ENCODE measurements around the gene ZNF304. TPM values are rescaled to one million over a fixed set of nuclear protein-coding genes. Genes with fewer than 3 reads are reported as not detected.

Gene ZNF304
- polyA plus RNA-seq, 3 donors, result 0.96 to 2.9 (median 1.0) TPM

DNA sequence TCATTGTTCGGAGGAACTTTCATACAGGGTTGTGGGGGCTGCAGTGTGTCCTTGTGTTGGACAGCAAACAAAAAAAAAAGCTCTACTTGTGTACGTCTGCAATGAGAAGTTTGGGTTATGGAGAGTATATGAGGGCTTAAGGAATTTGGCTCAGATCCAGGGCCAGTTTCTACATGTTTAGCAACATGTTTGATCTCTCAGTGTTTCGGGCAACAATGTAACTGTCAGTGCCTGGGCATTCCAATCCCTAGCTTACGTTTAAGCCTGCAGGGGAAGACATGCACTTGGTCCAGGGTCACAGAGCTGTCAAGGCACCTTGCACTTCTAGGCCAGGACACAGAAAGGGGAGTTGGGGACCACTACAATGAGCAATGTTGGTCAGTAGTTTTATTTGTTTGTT, 16.9 kb upstream of the ZNF304 start:
- Histone ChIP-seq H3K27ac (ENCODE audit: low read depth in 1 of 2, low read length in 2 of 2) (no peak overlapping the region), H3K4me1 (ENCODE audit: control insufficient read depth in 1 of 2, insufficient read depth in 2 of 2, low read length in 2 of 2) (no peaks in the 10 kb centered on the region), H4K20me1 (ENCODE audit: insufficient read depth, low read length) (no peaks in the 10 kb centered on the region), H3K9ac (ENCODE audit: insufficient read depth, low read length, poor library complexity, severe bottlenecking) (no peak overlapping the region), H3K79me2 (ENCODE audit: insufficient read depth, low read length) (no peaks in the 10 kb centered on the region), H3K4me3 (replicated peaks in 1 of 3; ENCODE audit: low read depth in 2 of 3, low read length in 3 of 3) (no peak overlapping the region), H3K9me3 (replicated peaks in 1 of 2; ENCODE audit: control insufficient read depth in 1 of 2, insufficient read depth in 1 of 2, low read length in 2 of 2) (peaks cover 16 to 23% of the 10 kb centered on the region in 2 donors), H3K27me3 (ENCODE audit: control insufficient read depth in 2 of 2, insufficient read depth in 2 of 2, low read length in 2 of 2) (no peaks in the 10 kb centered on the region), H2AFZ (ENCODE audit: insufficient read depth, low read depth, low read length, poor library complexity, severe bottlenecking) (no peak overlapping the region), H3K4me2 (replicated peaks; ENCODE audit: extremely low read depth, low read length, poor library complexity, severe bottlenecking) (no peak overlapping the region), H3K36me3 (replicated peaks in 1 of 2; ENCODE audit: control insufficient read depth in 1 of 2, insufficient read depth in 2 of 2, low read length in 2 of 2) (peaks cover 0 to 12% of the 10 kb centered on the region in 2 donors)
- Mint-ChIP-seq H3K27ac (no peak overlapping the region), H3K27me3 (ENCODE audit: low read depth in 3 of 3) (peaks cover 0 to 2% (median 0%) of the 10 kb centered on the region in 3 donors), H3K4me3 (no peak overlapping the region), H3K4me1 (no peaks in the 10 kb centered on the region), H3K36me3 (peaks cover 4 to 11% of the 10 kb centered on the region in 2 donors), H3K9me3 (peaks cover 6 to 55% (median 36%) of the 10 kb centered on the region in 7 donors)
- 91% methylated on average over 4 of the region's 4 CpGs for WGBS (ENCODE audit: insufficient coverage)
- intact Hi-C loops (cut with micrococcal nuclease), result no loop called here
- no peak for TF ChIP-seq CTCF (IDR thresholded peaks at IDR 0.05)
- no peak for DNase-seq

GRCh38 chr19:57338877-57339276, 12.2 kb upstream of the ZNF304 start:
- H2AFZ ChIP-seq (ENCODE audit: insufficient read depth, low read depth, low read length, poor library complexity, severe bottlenecking), result no peak overlapping the region
- TF ChIP-seq CTCF (IDR thresholded peaks at IDR 0.05), result no peak
- H4K20me1 ChIP-seq (ENCODE audit: insufficient read depth, low read length), result no peaks in the 10 kb centered on the region
- no peaks in the 10 kb centered on the region for H3K4me1 ChIP-seq (ENCODE audit: control insufficient read depth in 1 of 2, insufficient read depth in 2 of 2, low read length in 2 of 2)
- intact Hi-C loops (cut with micrococcal nuclease), result no loop called here
- Mint-ChIP-seq H3K36me3 (peaks cover 0 to 5% of the 10 kb centered on the region in 2 donors), H3K4me3 (no peak overlapping the region), H3K9me3 (peaks cover 5 to 39% (median 21%) of the 10 kb centered on the region in 7 donors), H3K27me3 (ENCODE audit: low read depth in 3 of 3) (peaks cover 0 to 3% (median 2%) of the 10 kb centered on the region in 3 donors), H3K27ac (no peak overlapping the region), H3K4me1 (no peaks in the 10 kb centered on the region)
- H3K27me3 ChIP-seq (ENCODE audit: control insufficient read depth in 2 of 2, insufficient read depth in 2 of 2, low read length in 2 of 2), result peaks cover 3 to 6% of the 10 kb centered on the region in 2 donors
- H3K4me3 ChIP-seq (replicated peaks in 1 of 3; ENCODE audit: low read depth in 2 of 3, low read length in 3 of 3), result no peak overlapping the region
- H3K79me2 ChIP-seq (ENCODE audit: insufficient read depth, low read length), result no peaks in the 10 kb centered on the region
- H3K4me2 ChIP-seq (replicated peaks; ENCODE audit: extremely low read depth, low read length, poor library complexity, severe bottlenecking), result no peak overlapping the region
- no peak for DNase-seq
- no peak overlapping the region for H3K27ac ChIP-seq (ENCODE audit: low read depth in 1 of 2, low read length in 2 of 2)
- no peaks in the 10 kb centered on the region for H3K36me3 ChIP-seq (replicated peaks in 1 of 2; ENCODE audit: control insufficient read depth in 1 of 2, insufficient read depth in 2 of 2, low read length in 2 of 2)
- no peak overlapping the region for H3K9ac ChIP-seq (ENCODE audit: insufficient read depth, low read length, poor library complexity, severe bottlenecking)
- 90% methylated on average over 2 of the region's 3 CpGs for WGBS (ENCODE audit: insufficient coverage)
- H3K9me3 ChIP-seq (replicated peaks in 1 of 2; ENCODE audit: control insufficient read depth in 1 of 2, insufficient read depth in 1 of 2, low read length in 2 of 2), result no peaks in the 10 kb centered on the region
